Choroid plexus epithelial cell (primary cell): Measurements from ENCODE around the gene PAX6.
"Not testable (repeated sequence)": the region's sequence is repeated elsewhere in the genome, so short reads cannot be mapped to it uniquely, and the experiment has no call there.

Experiments used
- DNase-seq: peaks from one replicate; pipeline ENCODE4 v3.0.0-alpha.2; 2010; ENCODE audit warnings: low read depth
- H3K4me3 ChIP-seq: 2 replicates; pipeline ENCODE4 v1.5.1; 2011; ENCODE audit warnings: low read depth, mild to moderate bottlenecking, control low read depth, low read length, moderate library complexity
- CTCF ChIP-seq: conservative IDR thresholded peaks from 2 replicates; pipeline ENCODE4 v1.5.1; 2011; ENCODE audit warnings: low read depth, mild to moderate bottlenecking, control low read depth, inconsistent platforms, low read length, moderate library complexity

Gene PAX6

GRCh38 chr11:31767066-31767465 is 44.1 kb downstream of the PAX6 start:
- no peak overlapping the region for H3K4me3 ChIP-seq
- no peak for TF ChIP-seq CTCF
- DNase-seq, result no peak

- TF ChIP-seq CTCF, result no peak
- DNase-seq, result no peak
- no peak overlapping the region for H3K4me3 ChIP-seq
Measured at GRCh38 chr11:31764766-31765165, 46.4 kb downstream of the PAX6 start.

GRCh38 chr11:31764261-31764660 is 46.9 kb downstream of the PAX6 start:
- no peak for TF ChIP-seq CTCF
- H3K4me3 ChIP-seq, result no peak overlapping the region
- DNase-seq, result no peak

- H3K4me3 ChIP-seq, result no peak overlapping the region
- TF ChIP-seq CTCF, result no peak
- DNase-seq, result no peak
Measured at GRCh38 chr11:31763296-31763695, 47.8 kb downstream of the PAX6 start.

GRCh38 chr11:31761636-31762035 is 49.5 kb downstream of the PAX6 start:
- DNase-seq, result no peak
- no peak for TF ChIP-seq CTCF
- no peak overlapping the region for H3K4me3 ChIP-seq

GRCh38 chr11:31757260-31757835 is 53.8 kb downstream of the PAX6 start:
- no peak for DNase-seq
- TF ChIP-seq CTCF, result no peak
- no peak overlapping the region for H3K4me3 ChIP-seq

GRCh38 chr11:31747581-31747980 is 63.5 kb downstream of the PAX6 start:
- DNase-seq, result no peak
- TF ChIP-seq CTCF, result no peak
- no peak overlapping the region for H3K4me3 ChIP-seq

GRCh38 chr11:31740731-31741368 is 70.3 kb downstream of the PAX6 start:
- DNase-seq, H3K4me3 ChIP-seq: not testable (repeated sequence)
